ENCODE data around the gene JAZF1.

The JAZF1 gene

DNA sequence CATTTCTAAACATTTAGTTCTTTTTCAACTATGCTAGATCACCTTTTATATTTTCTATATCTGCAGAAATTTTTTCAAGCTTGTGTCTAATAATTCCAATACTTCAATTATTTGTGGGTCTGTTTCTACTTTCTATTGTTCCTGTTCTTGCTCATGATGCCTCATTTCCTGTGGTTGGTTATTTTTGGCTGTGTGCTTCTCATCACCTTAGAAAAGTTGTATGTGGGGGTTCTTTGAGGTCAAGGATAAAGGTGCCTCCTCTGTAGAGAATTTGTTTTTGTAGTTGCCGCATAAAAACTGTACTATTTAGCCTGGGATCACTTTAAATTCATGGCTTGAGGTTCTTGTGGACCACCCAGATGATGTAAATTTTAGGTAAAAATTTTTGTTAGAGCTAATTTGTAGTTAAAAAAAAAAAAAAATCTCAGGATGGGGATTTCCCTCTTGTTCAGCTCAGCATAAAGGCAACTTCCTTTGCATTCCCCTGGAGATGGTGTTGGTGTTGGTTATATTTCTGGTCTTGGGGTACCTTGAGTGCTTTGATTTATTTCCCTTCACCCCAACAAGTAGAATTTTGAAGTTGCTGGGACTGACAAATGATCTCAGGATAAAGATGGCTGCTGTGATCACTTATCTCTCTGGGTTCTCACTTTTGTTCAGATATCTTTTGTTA is 27.0 kb upstream of the JAZF1 start:
- Histone ChIP-seq H3K27me3 (ENCODE audit: insufficient read depth, poor library complexity, severe bottlenecking) (no peaks in the 10 kb centered on the region), H3K4me3 (replicated peaks; ENCODE audit: insufficient read depth, low read length) (no peak overlapping the region), H3K27ac (replicated peaks) (no peak overlapping the region)
- TF ChIP-seq, protein P1, sequence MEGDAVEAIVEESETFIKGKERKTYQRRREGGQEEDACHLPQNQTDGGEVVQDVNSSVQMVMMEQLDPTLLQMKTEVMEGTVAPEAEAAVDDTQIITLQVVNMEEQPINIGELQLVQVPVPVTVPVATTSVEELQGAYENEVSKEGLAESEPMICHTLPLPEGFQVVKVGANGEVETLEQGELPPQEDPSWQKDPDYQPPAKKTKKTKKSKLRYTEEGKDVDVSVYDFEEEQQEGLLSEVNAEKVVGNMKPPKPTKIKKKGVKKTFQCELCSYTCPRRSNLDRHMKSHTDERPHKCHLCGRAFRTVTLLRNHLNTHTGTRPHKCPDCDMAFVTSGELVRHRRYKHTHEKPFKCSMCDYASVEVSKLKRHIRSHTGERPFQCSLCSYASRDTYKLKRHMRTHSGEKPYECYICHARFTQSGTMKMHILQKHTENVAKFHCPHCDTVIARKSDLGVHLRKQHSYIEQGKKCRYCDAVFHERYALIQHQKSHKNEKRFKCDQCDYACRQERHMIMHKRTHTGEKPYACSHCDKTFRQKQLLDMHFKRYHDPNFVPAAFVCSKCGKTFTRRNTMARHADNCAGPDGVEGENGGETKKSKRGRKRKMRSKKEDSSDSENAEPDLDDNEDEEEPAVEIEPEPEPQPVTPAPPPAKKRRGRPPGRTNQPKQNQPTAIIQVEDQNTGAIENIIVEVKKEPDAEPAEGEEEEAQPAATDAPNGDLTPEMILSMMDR (IDR thresholded peaks at IDR 0.05; ENCODE audit: insufficient read depth, low read length), result no peak
- TF ChIP-seq SPI1 (IDR thresholded peaks at IDR 0.05; ENCODE audit: borderline replicate concordance, low read depth), result no peak
- TF ChIP-seq, protein P2, sequence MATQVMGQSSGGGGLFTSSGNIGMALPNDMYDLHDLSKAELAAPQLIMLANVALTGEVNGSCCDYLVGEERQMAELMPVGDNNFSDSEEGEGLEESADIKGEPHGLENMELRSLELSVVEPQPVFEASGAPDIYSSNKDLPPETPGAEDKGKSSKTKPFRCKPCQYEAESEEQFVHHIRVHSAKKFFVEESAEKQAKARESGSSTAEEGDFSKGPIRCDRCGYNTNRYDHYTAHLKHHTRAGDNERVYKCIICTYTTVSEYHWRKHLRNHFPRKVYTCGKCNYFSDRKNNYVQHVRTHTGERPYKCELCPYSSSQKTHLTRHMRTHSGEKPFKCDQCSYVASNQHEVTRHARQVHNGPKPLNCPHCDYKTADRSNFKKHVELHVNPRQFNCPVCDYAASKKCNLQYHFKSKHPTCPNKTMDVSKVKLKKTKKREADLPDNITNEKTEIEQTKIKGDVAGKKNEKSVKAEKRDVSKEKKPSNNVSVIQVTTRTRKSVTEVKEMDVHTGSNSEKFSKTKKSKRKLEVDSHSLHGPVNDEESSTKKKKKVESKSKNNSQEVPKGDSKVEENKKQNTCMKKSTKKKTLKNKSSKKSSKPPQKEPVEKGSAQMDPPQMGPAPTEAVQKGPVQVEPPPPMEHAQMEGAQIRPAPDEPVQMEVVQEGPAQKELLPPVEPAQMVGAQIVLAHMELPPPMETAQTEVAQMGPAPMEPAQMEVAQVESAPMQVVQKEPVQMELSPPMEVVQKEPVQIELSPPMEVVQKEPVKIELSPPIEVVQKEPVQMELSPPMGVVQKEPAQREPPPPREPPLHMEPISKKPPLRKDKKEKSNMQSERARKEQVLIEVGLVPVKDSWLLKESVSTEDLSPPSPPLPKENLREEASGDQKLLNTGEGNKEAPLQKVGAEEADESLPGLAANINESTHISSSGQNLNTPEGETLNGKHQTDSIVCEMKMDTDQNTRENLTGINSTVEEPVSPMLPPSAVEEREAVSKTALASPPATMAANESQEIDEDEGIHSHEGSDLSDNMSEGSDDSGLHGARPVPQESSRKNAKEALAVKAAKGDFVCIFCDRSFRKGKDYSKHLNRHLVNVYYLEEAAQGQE (IDR thresholded peaks at IDR 0.05; ENCODE audit: insufficient replicate concordance, low read depth), result no peak
- TF ChIP-seq POLR2AphosphoS5 (IDR thresholded peaks at IDR 0.05; ENCODE audit: low read depth), result no peak
- TF ChIP-seq GABPA (IDR thresholded peaks at IDR 0.05; ENCODE audit: low read depth), result no peak
- no peak for DNase-seq (ENCODE audit: low read depth in 1 of 2, low spot score in 1 of 2)

DNA sequence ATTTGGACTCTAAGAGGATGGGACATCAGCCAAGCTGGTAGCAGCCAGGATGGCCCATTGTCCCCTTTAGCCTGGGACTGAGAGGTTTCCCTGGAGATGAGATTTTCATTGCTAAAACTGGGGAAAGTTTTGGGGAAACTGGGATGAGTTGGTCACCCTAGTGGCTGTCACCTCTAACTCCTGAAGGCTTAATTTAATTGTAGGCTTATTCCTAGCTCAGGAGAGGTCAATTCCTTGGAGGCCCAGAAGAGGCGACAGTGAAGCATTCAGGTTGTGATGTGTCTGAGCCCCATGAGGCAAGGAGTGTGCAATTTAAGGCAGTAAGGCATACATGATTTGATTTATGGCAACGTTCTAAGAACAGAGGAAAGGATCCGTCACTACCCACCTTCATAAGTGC is 24.9 kb upstream of the JAZF1 start:
- Histone ChIP-seq H3K27ac (replicated peaks) (no peak overlapping the region), H3K4me3 (replicated peaks; ENCODE audit: insufficient read depth, low read length) (no peak overlapping the region), H3K27me3 (ENCODE audit: insufficient read depth, poor library complexity, severe bottlenecking) (no peaks in the 10 kb centered on the region)
- no peak for TF ChIP-seq POLR2AphosphoS5 (IDR thresholded peaks at IDR 0.05; ENCODE audit: low read depth)
- TF ChIP-seq, protein P1 (IDR thresholded peaks at IDR 0.05; ENCODE audit: insufficient read depth, low read length), result no peak
- no peak for TF ChIP-seq GABPA (IDR thresholded peaks at IDR 0.05; ENCODE audit: low read depth)
- TF ChIP-seq SPI1 (IDR thresholded peaks at IDR 0.05; ENCODE audit: borderline replicate concordance, low read depth), result no peak
- TF ChIP-seq, protein P2 (IDR thresholded peaks at IDR 0.05; ENCODE audit: insufficient replicate concordance, low read depth), result no peak
- DNase-seq (ENCODE audit: low read depth in 1 of 2, low spot score in 1 of 2), result no peak

DNA sequence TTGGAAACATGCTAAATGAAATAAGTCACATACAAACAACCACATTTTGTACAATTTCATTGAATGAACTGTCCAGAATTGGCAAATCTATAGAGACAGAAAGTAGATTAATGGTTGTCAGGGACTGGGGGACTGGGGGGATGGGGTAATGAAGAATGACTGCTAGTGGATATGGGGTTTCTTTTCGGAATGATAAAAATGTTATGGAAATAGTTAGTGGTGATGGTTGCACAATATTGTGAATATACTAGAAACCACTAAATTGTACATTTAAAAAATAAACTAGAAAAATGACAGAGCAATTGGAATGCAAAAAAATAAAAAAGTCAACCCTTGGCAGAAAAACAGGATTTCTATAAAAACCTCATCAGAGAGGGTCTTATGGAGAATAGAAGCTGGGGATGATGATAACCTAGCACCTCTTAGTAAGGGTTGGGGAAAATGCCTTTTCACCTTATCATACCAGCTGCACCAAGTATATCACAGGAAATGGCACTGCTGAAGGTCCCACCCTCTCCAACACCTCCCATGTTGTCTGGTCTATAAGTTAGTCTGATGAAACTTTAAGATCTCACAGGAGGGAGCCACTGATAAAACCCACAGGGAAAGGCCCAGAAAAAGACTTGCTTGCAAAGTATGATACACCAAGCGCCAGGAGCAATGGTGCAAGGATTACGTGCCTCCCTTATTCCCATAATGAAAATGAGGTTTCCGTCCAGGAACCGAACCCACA is 23.1 kb upstream of the JAZF1 start:
- Histone ChIP-seq H3K4me3 (replicated peaks; ENCODE audit: insufficient read depth, low read length) (no peak overlapping the region), H3K27ac (replicated peaks) (no peak overlapping the region), H3K27me3 (ENCODE audit: insufficient read depth, poor library complexity, severe bottlenecking) (no peaks in the 10 kb centered on the region)
- TF ChIP-seq, protein P2 (IDR thresholded peaks at IDR 0.05; ENCODE audit: insufficient replicate concordance, low read depth), result no peak
- TF ChIP-seq GABPA (IDR thresholded peaks at IDR 0.05; ENCODE audit: low read depth) (no peak), SPI1 (IDR thresholded peaks at IDR 0.05; ENCODE audit: borderline replicate concordance, low read depth) (no peak), POLR2AphosphoS5 (IDR thresholded peaks at IDR 0.05; ENCODE audit: low read depth) (no peak)
- TF ChIP-seq, protein P1 (IDR thresholded peaks at IDR 0.05; ENCODE audit: insufficient read depth, low read length), result no peak
- no peak for DNase-seq (ENCODE audit: low read depth in 1 of 2, low spot score in 1 of 2)

Measured in HL-60 (cell line).